HEK293T (cell line): Measurements from ENCODE around the gene PLPPR1.

Experiments
- CTCF ChIA-PET: fragments of 350-600 bp; formaldehyde crosslinking; extraction: SDS; loops from one replicate; lab custom pipeline; 2021; ENCODE audit warnings: antibody characterized with exemption, inconsistent platforms; lab: Yijun Ruan, JAX
- POLR2A ChIA-PET: fragments of 350-600 bp; formaldehyde crosslinking; extraction: SDS; loops from one replicate; lab custom pipeline; 2020; ENCODE audit warnings: antibody characterized with exemption, inconsistent platforms; lab: Yijun Ruan, JAX
- DNase-seq: peaks from one replicate; pipeline ENCODE4 v3.0.0; 2012; ENCODE audit warnings: mixed read lengths; ENCODE audit errors: extremely low spot score
- ARNT ChIP-seq: fragments of 450-650 bp; IDR thresholded peaks from 2 replicates; pipeline ENCODE4 v1.6.1; 2017; ENCODE audit warnings: mild to moderate bottlenecking
- BHLHE40 ChIP-seq: fragments of 450-650 bp; IDR thresholded peaks from 2 replicates; pipeline ENCODE4 v1.6.1; 2016; ENCODE audit warnings: mild to moderate bottlenecking, moderate library complexity, borderline replicate concordance
- CTBP1 ChIP-seq: fragments of 450-650 bp; IDR thresholded peaks from 2 replicates; pipeline ENCODE4 v1.6.1; 2016; ENCODE audit warnings: borderline replicate concordance
- ELF4 ChIP-seq: fragments of 450-650 bp; IDR thresholded peaks from 2 replicates; pipeline ENCODE4 v1.6.1; 2017; ENCODE audit warnings: antibody characterized with exemption
- FOXA1 ChIP-seq: fragments of 450-650 bp; IDR thresholded peaks from 2 replicates; pipeline ENCODE4 v1.6.1; 2016; ENCODE audit warnings: mild to moderate bottlenecking
- FOXK2 ChIP-seq: fragments of 450-650 bp; IDR thresholded peaks from 2 replicates; pipeline ENCODE4 v1.6.1; 2016; ENCODE audit warnings: mild to moderate bottlenecking
- FOXM1 ChIP-seq: fragments of 450-650 bp; IDR thresholded peaks from 2 replicates; pipeline ENCODE4 v1.6.1; 2017; ENCODE audit warnings: mild to moderate bottlenecking, borderline replicate concordance
- HDGF ChIP-seq: fragments of 450-650 bp; IDR thresholded peaks from 2 replicates; pipeline ENCODE4 v1.6.1; 2017; ENCODE audit warnings: antibody characterized with exemption, borderline replicate concordance
- L3MBTL2 ChIP-seq: fragments of 450-650 bp; conservative IDR thresholded peaks from 2 replicates; pipeline ENCODE4 v1.6.1; 2016; ENCODE audit warnings: mild to moderate bottlenecking
- LEF1 ChIP-seq: fragments of 450-650 bp; IDR thresholded peaks from 2 replicates; pipeline ENCODE4 v1.6.1; 2017; ENCODE audit warnings: mild to moderate bottlenecking, borderline replicate concordance
- NFRKB ChIP-seq: fragments of 450-650 bp; IDR thresholded peaks from 2 replicates; pipeline ENCODE4 v1.6.1; 2016; ENCODE audit warnings: mild to moderate bottlenecking, moderate library complexity
- SP1 ChIP-seq: fragments of 450-650 bp; IDR thresholded peaks from 2 replicates; pipeline ENCODE4 v1.6.1; 2017
- SUZ12 ChIP-seq: fragments of 450-650 bp; IDR thresholded peaks from 2 replicates; pipeline ENCODE4 v1.6.1; 2016; ENCODE audit warnings: mild to moderate bottlenecking
- TARDBP ChIP-seq: fragments of 450-650 bp; IDR thresholded peaks from 2 replicates; pipeline ENCODE4 v1.6.1; 2016
- ZNF384 ChIP-seq: fragments of 450-650 bp; IDR thresholded peaks from 2 replicates; pipeline ENCODE4 v1.6.1; 2016
- TF ChIP-seq, protein P1 (sequence below): fragments of 450-650 bp; IDR thresholded peaks from 2 replicates; pipeline ENCODE4 v1.6.1; 2016

Gene PLPPR1

DNA sequence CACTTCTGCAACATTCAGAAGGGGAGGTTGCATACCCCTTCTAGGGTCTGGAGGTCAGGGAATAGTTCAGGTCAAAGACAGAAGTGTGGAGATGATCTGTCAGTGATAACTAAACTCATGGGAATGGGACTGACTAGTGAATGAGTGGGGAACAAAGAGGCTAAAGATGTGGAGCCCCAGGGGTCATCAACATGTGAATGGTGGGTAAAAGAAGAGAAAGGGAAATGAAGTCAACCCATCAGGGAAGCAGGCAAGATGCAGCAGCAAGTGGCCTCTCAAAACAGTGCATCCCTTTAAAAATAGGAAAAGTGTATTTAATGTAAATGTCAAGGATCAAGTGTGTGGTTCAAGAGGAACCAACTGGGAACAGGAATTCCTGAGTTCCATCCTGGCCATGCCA is 69.9 kb downstream of the PLPPR1 start:
- ChIA-PET CTCF (no interaction called here), POLR2A (no interaction called here)
- no peak for DNase-seq
- TF ChIP-seq TARDBP (no peak), ELF4 (no peak), ARNT (no peak), SP1 (no peak), FOXA1 (no peak), BHLHE40 (no peak), SUZ12 (no peak), NFRKB (no peak), CTBP1 (no peak), FOXM1 (no peak), LEF1 (no peak), L3MBTL2 (no peak), ZNF384 (no peak)
- TF ChIP-seq, protein P1, sequence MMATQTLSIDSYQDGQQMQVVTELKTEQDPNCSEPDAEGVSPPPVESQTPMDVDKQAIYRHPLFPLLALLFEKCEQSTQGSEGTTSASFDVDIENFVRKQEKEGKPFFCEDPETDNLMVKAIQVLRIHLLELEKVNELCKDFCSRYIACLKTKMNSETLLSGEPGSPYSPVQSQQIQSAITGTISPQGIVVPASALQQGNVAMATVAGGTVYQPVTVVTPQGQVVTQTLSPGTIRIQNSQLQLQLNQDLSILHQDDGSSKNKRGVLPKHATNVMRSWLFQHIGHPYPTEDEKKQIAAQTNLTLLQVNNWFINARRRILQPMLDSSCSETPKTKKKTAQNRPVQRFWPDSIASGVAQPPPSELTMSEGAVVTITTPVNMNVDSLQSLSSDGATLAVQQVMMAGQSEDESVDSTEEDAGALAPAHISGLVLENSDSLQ = no peak

DNA sequence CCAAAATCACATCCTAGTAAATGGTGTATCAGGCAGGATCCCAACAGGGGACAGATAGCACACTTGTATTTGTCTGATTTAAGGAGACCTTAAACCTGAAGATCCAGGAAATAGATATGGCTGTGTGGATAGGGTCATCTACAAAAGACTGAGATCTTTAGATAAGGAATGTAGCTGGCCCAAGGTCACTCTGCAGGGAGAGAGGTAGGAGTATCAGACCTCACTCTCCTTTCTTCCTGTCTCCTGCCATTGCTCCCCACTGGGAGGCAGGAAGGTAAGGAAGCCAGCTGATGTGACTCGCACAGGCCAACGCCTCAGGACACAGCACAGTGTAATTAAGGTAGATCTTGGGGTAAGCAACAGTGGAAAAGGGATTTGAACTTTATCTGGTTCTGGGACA is 85.8 kb downstream of the PLPPR1 start:
- TF ChIP-seq L3MBTL2 (no peak), FOXA1 (no peak)
- POLR2A ChIA-PET = no interaction called here
- CTCF ChIA-PET = no interaction called here
- no peak for DNase-seq

DNA sequence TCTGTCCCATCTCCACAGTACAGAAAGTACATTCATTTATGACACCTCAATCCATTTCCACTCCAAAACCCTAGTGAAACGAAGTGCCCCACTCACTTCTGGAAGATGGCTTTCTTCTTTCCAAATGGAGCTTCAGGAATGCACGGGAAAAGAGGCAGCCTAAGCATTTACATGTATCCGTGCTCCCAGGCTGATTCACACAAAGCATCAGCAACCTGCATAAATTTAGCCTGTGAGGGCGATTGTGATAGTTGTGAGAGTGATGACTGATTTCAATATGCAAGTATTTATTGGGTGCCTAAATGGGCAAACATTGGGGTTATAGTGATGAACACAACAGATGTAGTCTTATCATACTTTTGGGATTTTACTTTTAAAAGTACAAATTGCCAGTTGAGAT is 86.6 kb downstream of the PLPPR1 start:
- POLR2A ChIA-PET = no interaction called here
- CTCF ChIA-PET = no interaction called here
- no peak for TF ChIP-seq FOXM1
- no peak for TF ChIP-seq FOXA1
- no peak for TF ChIP-seq BHLHE40
- no peak for TF ChIP-seq CTBP1
- TF ChIP-seq ARNT = no peak
- no peak for TF ChIP-seq FOXK2
- TF ChIP-seq TARDBP = no peak
- TF ChIP-seq, protein P1 = no peak
- no peak for TF ChIP-seq NFRKB
- no peak for TF ChIP-seq L3MBTL2
- no peak for TF ChIP-seq ZNF384
- TF ChIP-seq SP1 = no peak
- no peak for TF ChIP-seq HDGF
- TF ChIP-seq SUZ12 = no peak
- TF ChIP-seq LEF1 = no peak
- TF ChIP-seq ELF4 = no peak
- DNase-seq = no peak

DNA sequence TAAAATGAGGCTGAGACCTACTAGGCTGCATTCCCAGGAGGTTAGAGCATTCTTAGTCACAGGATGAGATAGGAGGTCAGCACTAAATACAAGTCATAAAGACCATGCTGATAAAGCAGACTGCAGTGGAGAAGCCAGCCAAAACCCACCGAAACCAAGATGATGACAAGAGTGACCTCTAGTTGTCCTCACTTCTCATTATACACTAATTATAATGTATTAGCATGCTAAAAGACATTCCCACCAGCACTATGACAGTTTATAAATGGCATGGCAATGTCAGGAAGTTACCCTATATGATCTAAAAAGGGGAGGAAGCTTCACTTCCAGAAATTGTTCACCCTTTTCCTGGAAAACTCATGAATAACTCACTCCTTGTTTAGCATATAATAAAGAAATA is 88.6 kb downstream of the PLPPR1 start:
- no peak for DNase-seq
- CTCF ChIA-PET = no interaction called here
- POLR2A ChIA-PET = no interaction called here
- TF ChIP-seq, protein P1 = no peak
- no peak for TF ChIP-seq ELF4
- TF ChIP-seq LEF1 = no peak
- no peak for TF ChIP-seq FOXM1
- TF ChIP-seq SP1 = no peak
- no peak for TF ChIP-seq FOXK2
- no peak for TF ChIP-seq ZNF384
- TF ChIP-seq NFRKB = no peak
- no peak for TF ChIP-seq BHLHE40
- TF ChIP-seq CTBP1 = no peak
- no peak for TF ChIP-seq FOXA1
- TF ChIP-seq L3MBTL2 = no peak
- no peak for TF ChIP-seq ARNT

DNA sequence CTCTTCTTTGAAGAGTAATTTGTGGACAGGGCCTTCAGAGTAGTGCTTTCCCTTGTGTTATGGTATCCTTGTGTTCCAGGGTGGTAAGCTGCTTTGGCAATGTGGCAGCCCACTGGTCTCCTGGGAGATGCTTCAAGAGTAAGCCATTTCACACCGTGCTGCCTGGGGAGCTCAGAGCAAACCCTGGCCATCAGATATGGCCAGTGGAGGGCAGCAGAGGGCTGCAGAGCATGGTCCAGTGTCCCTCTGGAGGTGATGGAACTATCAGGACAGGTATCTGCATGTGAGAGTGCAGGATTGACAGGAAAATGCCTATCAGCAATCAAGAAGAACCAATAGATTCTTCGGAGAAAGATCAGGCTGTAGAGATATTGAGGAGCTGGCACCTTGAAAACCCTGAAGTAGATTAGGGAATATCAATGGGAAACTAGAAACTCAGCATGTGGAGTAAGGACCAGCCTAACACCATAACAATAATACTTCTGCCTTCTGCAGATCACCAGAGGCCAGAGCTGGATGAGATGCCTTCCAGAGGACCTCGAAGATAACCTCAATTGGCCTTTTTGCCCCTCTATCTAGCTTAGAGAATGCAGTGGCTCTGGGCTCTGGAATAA is 90.8 kb downstream of the PLPPR1 start:
- TF ChIP-seq SUZ12 (no peak), HDGF (no peak), L3MBTL2 (no peak), FOXM1 (no peak), ZNF384 (no peak), LEF1 (no peak), SP1 (no peak), TARDBP (no peak), FOXK2 (no peak), CTBP1 (no peak), NFRKB (no peak), FOXA1 (no peak), ELF4 (no peak), ARNT (no peak), BHLHE40 (no peak)
- TF ChIP-seq, protein P1 = no peak
- ChIA-PET POLR2A (no interaction called here), CTCF (interaction anchor here (0.5 to 1.6 kb wide), 9 partner anchors 10 to 517 kb away, joined by 3 to 11 read pairs (median 3); no protein-coding TSS in a partner anchor)
- DNase-seq = peak; percentile 55

DNA sequence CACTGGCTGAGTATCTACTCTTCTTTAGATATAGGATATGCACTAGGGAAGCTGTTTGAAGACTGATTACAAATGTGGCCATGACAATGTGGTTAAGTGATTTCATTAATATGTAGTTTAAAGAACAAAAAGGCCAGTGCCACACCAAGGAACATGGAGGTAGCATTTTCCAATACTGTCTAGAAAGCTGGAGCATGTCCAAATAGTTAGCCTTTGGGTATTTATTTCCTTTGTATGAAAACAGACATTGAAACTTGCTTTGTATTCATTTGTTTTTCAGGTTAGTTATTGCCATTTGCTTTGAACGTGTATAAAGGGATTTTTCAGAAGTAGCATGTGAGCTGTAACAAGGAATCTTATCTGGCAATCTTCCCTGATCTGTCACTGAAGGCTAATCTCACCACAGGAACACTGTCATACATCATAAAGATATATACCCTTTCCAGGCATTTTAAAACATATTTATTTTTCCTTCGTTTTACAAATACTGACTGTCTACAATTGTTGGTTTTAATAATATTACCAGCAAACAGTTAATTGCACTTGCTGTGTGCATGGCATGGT is 93.4 kb downstream of the PLPPR1 start:
- ChIA-PET POLR2A (no interaction called here), CTCF (no interaction called here)
- no peak for TF ChIP-seq L3MBTL2
- TF ChIP-seq NFRKB = no peak
- no peak for TF ChIP-seq FOXM1
- TF ChIP-seq, protein P1 = no peak
- TF ChIP-seq SP1 = no peak
- no peak for TF ChIP-seq SUZ12
- TF ChIP-seq ZNF384 = no peak
- TF ChIP-seq HDGF = no peak
- no peak for TF ChIP-seq FOXA1
- no peak for TF ChIP-seq ARNT
- TF ChIP-seq CTBP1 = no peak
- no peak for TF ChIP-seq BHLHE40
- DNase-seq = no peak
